GM19372 (cell line): Measurements from ENCODE around the gene ZNF784.

ENCODE experiments used
- ATAC-seq: cut with Tn5 transposase; IDR thresholded peaks from one replicate; pipeline ENCODE4 v1.9.1; 2021; ENCODE audit warnings: mild to moderate bottlenecking, low read depth, moderate library complexity; ENCODE audit not compliant: unreplicated experiment

The ZNF784 gene

DNA sequence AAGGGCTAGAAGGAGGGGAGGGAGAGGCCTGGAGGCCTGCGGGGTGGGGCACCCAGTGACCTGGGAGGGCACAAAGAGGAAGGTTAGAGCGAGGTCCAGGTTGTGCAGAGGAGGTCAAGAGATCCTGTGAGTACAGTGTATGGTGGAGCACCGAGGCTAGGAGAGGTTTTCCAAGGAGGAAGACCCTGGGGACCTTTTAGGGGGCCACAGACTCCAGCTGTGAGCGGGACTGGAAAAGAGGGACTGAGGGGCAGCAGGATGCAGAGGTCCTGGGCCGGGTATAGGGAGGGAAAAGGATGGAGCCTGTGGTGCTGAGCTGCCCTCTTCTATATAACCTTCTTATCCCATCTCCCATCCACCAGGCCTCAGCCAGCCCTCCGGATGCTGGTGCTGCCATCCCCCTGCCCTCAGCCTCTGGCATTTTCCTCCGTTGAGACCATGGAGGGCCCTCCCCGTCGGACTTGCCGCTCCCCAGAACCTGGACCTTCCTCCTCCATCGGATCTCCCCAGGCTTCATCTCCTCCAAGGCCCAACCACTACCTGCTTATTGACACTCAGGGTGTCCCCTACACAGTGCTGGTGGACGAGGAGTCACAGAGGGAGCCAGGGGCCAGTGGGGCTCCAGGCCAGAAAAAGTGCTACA lies 19.9 kb upstream of the ZNF784 start:
- no peak for ATAC-seq

DNA sequence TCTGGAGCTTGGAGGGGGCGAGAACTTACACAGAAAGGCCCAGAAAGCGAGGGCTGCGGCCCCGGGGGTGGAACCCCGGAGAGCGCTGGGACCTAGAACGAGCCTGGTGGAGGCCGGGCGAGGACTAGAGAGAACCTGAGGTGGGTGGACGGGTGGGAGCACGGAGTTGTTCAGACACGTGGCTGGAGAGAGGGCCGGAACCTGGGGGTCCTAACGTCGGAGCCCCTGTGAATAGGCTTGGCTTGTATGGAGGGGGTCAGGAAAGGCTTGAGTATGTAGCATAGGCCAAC lies 19.5 kb upstream of the ZNF784 start:
- no peak for ATAC-seq

DNA sequence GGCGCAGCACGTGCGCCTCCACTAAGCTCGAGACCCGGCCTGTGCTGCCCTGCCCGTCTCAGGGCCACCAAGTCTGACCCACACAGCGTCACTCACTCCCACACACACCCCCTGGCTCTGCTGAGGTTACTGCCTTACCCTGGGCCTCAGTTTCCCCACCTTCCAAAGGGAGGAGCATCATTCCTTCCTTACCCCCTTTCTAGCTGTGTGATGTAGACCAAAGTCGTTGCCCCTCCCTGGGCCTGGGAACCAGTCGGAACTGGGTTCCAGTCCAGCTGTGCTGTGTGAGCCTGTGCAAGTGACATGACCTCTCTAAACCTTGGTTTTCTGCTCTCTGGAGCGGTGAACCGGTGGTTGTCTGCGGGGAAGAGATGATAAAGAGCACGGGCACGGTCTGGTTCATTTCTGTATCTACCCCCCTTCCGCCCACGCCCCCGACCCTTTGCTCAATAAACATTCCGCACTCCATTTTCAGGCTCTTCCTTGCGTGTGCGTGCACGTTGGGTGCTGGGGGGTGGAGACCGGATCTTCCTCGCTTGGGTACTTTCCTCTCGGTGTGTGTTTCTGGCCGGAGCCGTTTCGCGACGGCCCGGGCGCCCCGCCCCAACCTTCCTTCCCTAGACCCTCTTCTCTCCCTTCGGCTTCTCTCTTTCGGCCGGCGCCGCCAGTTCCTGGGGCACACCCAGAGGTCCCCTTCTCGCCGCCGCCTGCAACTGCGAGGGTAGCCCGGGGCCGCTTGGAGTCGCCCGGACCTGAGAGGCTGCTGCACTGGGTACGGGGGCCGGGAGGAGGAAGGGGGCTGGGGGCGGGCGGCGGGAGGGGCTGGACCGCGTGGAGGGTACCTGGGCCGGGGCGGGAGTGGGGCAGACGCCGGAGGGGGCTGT lies 18.9 kb upstream of the ZNF784 start, which contains the start of gene ZNF581:
TSS of gene ZNF581 (plus strand) at position 647 of the 884 bp plus-strand sequence. CDS start 923 bp downstream, outside the sequence.
- no peak for ATAC-seq

DNA sequence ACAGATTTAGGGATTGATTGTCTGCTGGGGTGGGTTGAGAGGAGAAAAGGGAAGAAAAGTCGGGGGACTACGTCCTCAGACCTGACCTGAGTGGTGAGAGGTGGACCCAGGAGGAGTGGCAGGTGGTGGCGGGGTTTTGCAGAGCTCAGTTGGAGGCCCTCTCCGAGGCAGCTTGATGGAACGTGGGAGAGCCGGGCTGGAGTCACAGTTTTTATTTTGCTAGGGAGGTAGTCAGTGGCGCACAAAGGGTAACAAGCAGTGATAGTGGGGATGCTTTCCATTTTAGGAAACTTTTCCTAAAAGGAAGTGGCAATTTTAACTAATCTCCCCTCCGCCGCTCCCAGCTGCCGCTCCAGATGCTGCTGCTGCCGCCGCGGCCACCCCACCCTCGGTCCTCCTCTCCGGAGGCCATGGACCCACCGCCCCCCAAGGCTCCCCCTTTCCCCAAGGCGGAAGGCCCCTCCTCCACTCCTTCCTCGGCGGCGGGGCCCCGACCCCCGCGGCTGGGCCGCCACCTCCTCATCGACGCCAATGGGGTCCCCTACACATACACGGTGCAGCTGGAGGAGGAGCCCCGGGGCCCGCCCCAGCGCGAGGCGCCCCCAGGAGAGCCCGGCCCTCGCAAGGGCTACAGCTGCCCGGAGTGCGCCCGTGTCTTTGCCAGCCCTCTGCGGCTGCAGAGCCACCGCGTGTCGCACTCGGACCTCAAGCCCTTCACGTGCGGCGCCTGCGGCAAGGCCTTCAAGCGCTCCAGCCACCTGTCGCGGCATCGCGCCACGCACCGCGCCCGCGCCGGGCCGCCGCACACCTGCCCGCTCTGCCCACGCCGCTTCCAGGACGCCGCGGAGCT lies 18.0 kb upstream of the ZNF784 start:
- ATAC-seq = no peak

DNA sequence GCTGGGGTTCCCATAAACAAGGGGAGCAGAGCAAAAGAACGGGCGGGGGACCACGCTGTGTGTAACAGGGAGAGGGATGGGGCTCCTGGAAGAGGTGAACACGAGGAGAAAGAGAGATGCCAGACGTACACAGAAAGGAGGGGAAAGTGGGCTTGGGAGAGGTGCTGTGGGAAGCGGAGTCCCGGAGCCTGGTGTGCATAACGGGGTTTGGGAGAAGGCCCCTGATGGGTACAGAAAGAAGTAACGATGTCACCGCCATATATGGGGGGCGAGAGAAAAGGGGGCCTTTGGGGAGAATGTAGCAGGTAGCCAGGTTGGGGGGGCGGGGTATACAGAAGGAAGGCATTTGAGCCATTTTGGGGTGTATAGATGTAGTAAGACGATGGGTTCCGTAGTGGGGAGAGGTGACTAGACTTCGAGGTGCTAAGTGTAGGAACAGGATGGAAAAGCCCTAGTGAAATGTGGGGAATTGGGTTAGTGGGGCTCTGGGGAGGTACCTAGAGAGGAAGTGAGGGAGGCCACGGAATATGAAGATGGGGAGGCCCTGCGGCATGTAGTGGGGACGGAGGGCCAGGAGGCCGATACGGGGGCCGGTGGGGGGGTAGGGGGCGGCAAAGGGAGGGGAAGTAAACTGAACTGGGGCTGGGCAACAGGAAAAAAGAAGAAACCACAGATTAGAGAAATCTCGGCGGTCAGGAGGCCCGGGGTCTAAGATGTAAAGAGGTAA lies 17.2 kb upstream of the ZNF784 start:
- ATAC-seq = no peak

DNA sequence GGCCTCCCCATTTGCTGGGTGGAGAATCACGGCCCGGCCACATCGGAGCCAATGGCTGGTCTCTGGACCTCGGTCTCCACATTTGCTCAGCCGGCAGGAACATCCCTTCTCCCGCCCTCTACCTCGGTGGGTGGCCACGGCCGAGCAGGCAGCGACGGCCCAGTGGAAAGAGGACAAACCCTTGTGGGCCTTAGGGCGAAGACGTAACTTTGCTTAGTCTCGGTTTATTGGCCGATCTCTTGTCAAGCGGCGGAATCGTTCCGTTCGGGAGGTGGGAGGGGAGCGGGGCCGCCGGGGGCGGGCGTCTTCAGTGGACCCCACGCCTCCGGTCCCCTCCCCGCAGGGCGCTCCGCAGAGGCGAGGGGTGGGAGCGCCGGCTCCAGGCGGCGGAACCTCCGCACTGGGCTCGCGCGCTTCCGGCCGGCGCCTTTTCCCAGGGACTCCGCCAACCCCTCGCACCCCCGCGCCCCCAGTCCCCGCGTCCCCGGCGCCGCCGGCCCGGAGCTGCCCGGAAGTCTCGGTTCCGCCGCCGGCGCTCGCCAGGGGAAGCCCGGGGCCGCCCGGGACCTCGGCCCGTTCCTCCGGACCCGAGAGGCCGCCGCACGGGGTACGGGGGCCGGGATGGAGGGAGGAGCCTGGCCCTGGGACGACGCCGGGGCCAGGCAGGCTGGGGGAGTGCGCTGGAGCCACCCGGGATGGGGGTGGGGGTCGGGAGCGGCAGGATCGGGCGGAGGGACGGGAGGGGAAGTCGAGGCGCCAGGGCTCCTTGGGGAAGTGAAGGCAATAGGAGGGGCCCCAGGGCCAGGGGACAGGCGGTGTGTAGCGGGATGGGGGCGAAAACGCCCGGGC lies 16.4 kb upstream of the ZNF784 start, which contains the start of gene ZNF580:
TSS of gene ZNF580 (plus strand) at position 426 of the 849 bp plus-strand sequence. CDS start 1,507 bp downstream, outside the sequence.
- no peak for ATAC-seq

DNA sequence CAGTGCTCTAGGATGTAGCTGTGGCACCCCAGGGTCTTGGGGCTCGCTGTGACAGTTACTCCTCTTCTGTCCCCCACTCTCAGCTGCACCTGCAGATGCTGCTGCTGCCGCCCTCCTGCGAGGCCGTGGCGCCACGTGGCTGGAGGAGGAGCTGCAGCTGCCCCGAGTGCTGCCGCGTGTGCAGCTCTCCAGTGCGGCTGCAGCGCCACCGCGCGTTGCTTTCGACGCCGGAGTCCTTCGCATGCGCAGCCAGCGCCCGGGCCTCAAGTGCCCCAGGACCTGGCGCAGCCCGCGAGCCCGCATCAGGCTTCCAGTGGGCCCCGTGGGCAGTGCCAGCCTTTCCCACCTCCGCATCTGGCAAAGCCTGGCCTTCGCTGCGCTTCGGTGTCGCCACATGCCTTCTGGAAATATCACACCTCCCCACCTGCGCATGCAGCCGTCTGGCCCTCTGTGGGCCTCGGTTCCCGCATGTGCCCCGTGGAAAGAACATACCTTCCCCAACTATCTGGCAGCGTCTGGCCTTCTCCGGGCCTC lies 15.7 kb upstream of the ZNF784 start:
- ATAC-seq = no peak

DNA sequence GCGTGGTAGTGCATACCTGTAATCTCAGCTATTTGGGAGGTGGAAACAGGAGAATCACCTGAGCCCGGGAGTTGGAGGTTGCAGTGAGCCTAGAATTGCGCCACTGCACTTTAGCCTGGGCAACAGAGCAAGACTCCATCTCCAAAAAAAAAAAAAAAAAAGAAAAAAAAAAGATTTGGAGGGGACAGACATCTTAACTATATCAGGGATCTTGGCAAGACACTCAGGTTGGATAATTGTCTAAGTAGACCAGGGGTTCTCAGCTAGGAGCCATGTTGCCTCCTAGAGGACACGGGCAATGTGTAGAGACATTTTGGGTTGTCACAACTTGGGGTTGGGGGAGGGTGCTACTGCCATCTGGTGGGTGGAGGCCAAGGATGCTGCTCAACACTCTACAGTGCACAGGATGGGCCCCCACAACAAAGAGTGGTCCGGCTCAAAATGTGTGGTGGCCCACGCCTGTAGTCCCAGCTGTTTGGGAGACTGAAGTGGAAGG lies 14.5 kb upstream of the ZNF784 start:
- ATAC-seq = no peak

DNA sequence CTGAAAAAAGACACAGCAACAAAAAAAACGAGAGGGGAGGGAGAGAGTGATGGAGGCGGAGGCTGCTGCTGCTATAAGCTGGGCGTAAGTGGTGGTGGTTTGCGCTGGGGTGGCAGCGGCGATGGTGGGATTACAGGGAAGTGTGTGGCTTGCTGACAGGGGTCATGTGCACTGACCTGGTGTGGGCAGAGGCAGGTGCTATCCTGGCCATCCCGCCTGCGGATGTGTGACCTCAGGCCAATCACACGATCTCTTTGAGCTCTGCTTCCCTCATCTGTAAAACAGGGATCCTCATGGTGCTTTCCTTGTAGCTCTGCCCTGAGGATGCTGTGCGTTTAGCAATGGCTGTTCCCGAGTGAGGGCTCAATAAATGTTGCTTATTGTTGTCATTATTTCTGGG lies 13.2 kb upstream of the ZNF784 start:
- ATAC-seq = no peak

DNA sequence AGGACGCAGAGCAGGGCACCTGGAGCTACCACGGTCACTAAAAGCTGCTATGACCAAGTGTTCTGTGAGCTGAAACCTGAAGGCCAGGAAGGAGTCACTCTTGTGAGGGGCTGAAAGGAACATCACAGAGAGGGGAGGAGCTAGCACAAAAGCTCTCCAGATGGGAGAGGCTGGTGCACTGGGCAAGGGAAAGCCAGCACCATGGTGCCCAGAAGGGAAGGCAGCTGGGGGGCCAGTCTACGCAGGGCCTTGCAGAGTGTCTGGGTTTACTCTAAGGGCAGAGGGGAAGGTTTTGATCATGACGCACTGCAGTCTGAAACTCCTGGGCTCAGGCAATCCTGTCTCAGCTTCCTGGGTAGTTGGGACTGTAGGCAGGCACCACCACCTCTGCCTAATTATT lies 12.4 kb upstream of the ZNF784 start:
- ATAC-seq = no peak

DNA sequence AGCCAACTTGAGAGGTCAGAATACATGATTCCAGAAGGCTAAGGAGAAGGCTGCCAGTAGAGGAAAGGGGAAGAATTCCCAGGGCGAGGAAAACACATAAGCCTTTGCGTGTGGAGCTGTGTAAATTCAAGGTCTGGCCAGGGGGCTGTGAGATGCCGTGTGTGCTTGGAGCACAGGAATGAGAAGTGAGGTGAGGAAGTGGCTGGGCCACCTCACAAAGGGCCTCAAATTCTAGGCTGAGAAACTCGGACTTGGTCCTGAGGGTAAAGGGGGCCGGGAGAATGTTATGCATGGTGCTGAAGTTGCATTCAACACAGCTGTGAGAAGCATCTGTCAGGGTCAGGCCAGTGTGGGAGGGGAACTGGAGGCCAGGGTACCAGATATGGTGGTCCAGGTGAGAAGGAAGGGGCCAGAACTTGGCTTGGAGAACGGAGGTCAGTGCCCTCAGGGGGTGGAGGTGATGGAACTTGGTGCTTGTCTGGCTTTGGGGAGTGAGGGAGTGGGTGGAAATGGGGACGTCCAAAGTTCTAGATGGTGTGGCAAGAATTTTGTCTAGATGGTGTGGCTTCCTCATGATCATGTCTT lies 11.6 kb upstream of the ZNF784 start:
- no peak for ATAC-seq

DNA sequence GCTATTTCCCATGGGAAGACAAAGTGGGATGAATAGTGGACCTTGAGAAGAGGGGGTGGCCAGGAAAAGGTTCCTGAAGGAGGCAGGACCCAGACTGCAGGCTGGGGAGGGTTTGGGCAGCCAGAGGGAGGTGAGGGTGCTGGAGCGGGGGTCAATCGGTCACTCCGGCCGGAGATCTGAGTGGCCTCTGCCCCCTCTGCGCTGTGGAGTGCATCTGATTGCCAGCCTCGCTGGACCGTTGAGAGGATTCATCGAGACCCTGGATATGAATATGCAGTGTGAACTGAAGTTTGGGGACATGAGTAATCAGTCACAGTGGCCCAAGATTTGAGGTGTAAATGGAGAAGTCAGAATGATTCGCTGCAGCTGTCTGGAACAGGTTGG lies 11.0 kb upstream of the ZNF784 start:
- ATAC-seq = no peak

DNA sequence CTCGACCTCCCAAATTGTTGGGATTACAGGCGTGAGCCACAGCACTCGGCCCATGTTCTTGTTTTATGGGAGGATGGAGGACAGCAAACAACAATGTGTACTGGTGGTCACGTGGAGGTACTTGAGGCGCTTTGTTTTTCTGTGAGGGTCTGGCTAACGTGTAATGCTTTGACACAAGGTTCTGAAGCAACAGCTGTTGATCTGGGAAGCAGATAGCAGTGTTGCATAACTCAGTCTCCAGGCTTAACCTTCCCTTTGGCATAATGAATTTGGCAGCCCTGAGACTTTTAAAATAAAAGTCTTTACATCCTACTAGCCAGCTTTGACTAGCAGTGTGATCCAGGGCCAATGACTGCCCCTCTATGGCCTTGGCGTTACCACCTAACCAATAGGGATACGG lies 9.5 kb upstream of the ZNF784 start:
- no peak for ATAC-seq

DNA sequence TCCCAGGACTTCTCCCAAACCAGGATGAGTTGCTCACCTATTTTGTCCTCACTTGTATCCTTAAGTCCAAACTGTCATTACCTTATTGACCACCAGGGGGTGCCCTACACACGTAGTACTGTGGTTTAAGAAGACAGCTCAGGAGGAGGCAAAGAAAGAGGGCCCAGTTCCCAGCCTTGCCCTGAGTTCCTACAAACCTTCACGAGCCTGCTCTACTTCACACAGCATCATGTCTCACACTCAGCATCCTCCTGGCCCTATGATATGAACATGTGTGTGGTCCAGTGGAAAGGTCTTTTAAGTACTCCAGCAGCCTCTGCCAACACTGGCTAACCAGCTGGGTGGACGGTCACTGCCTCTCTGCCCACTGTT lies 8.1 kb upstream of the ZNF784 start:
- ATAC-seq = no peak

DNA sequence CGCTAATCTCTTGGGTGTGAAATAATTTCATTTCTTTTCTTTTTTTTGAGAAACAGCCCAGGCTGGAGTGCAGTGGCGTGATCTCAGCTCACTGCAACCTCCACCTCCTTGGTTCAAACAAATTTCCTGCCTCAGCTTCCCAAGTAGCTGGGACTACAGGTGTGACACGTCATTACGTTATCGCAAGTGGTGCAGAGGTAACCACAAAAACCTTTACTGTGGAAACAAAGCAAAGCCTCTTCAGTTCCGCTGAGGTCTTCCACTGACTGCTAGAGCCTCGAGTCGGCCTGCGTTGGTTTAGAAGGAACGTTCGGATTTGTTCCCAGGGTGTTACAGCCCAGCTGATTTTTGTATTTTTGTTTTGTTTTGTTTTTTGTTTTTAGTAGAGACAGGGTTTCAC lies 2.0 kb upstream of the ZNF784 start:
- ATAC-seq = no peak

DNA sequence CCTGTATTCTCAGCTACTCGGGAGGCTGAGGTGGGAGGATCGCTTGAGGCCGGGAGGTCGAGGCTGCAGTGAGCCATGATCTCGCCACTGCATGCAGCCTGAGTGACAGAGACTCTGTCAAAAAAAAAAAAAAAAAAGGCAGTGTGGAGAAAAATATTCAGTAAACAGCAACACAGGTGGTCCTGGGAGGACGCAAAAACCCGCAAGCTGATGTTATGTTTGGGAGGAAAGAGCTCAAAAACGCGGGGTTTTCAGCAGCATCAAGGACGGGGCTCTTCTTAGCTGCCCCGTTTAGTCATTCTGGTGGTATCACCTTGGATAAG lies 599 bp upstream of the ZNF784 start:
- ATAC-seq = no peak

DNA sequence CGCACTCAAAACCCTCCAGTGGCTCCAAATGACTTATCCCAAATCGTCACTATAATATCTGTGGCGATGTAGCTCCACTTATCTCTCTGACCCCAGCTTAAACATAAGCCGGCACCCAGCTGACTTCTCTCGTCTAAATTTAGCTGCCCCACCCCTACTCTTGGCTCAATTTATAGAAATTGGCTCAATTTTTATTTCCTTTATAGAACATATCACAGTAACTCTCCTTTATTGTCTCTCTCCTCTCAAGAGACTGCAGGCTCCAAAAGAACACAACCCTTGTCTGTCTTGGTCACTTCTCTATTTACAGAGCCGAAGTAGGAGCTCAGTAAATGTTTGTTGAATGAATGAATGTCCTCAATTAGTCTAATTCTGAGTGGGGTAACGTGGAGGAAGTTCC lies 805 bp downstream of the ZNF784 start:
- no peak for ATAC-seq

DNA sequence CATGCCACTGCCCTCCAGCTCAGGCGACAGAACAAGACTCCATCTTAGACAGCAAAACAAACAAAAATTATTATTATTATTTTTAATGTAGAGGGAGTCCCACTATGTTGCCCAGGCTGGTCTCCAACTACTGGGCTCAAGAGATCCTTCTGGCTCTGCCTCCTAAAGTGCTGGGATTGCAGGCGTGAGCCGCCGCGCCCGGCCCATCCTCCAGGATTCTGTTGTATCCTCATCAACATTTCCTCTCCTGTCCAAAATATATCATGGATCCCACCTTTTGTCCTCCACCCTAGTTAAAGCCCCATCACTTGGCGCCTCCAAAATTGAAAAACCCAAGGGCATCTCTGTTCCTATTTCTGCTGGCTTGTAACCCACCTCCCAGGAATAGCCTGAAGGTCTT lies 1.2 kb downstream of the ZNF784 start:
- ATAC-seq = no peak
